Measurements from ENCODE around the gene C1orf53. TPM values are rescaled to one million over a fixed set of nuclear protein-coding genes. Genes with fewer than 3 reads are reported as not detected.
"Not testable (repeated sequence)": the region's sequence is repeated elsewhere in the genome, so short reads cannot be mapped to it uniquely, and the experiment has no call there.

The C1orf53 gene
- total RNA-seq: 6.4 TPM

DNA sequence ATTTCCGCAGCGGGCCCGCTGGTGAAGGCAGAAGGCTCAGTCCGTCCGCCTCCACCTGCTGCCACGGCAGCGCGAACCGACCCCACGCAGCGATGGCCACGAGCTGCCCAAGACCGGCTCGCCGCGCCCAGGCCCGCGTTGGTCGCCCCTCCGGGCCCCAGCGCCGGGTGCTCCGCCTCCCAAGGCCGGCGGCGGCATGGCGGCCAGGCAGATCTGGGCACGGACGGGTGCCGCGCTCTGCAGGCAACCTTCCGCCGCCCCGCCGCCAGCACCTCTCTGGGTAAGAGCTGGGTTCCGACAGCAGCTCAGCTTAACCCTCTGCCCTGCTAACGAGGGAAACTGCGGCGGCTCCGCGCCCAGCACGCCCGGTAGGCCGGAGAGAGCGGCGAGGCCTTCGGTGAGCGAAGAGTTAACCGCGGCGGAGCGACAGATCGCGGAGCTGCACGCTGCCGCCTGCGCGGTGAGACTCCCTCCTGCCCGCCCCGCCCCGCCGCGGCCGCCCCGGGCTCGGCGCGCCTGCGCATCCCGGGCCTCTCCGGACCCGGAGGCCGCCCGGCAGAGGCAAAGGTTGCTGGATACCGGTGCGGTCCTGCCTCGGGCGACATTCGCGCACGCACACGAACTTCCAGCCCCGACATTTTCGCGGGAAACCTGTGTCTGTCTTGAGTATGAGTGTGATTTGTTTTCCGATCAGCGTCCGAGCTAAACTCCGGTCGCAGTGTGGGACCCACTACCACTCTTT is at the start of gene C1orf53:
Gene C1orf53, plus strand, starts transcription at position 177 of the 742 bp plus-strand sequence. Its CDS starts 20 bp downstream, at position 197.
- Histone ChIP-seq H3K9me3 (no peaks in the 10 kb centered on the region), H3K4me3 (peak within 1 kb of the TSS; percentile 63 to 68), H3K36me3 (no peaks in the 10 kb centered on the region), H3K27ac (peak within 1 kb of the TSS; percentile 63), H3K4me1 (peaks cover 6% of the 10 kb centered on the region), H3K27me3 (no peaks in the 10 kb centered on the region)
- intact Hi-C loops (cut with DNase I): no loop called here
- TF ChIP-seq POLR2AphosphoS5 (IDR thresholded peaks at IDR 0.05; ENCODE audit: insufficient read depth in 1 of 2, low read depth in 1 of 2): peak in 1 of 2 donors; percentile 54
- TF ChIP-seq, protein P1, sequence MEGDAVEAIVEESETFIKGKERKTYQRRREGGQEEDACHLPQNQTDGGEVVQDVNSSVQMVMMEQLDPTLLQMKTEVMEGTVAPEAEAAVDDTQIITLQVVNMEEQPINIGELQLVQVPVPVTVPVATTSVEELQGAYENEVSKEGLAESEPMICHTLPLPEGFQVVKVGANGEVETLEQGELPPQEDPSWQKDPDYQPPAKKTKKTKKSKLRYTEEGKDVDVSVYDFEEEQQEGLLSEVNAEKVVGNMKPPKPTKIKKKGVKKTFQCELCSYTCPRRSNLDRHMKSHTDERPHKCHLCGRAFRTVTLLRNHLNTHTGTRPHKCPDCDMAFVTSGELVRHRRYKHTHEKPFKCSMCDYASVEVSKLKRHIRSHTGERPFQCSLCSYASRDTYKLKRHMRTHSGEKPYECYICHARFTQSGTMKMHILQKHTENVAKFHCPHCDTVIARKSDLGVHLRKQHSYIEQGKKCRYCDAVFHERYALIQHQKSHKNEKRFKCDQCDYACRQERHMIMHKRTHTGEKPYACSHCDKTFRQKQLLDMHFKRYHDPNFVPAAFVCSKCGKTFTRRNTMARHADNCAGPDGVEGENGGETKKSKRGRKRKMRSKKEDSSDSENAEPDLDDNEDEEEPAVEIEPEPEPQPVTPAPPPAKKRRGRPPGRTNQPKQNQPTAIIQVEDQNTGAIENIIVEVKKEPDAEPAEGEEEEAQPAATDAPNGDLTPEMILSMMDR (IDR thresholded peaks at IDR 0.05): no peak
- TF ChIP-seq POLR2A (IDR thresholded peaks at IDR 0.05): no peak
- no peak for DNase-seq (ENCODE audit: extremely low spot score in 2 of 2)

DNA sequence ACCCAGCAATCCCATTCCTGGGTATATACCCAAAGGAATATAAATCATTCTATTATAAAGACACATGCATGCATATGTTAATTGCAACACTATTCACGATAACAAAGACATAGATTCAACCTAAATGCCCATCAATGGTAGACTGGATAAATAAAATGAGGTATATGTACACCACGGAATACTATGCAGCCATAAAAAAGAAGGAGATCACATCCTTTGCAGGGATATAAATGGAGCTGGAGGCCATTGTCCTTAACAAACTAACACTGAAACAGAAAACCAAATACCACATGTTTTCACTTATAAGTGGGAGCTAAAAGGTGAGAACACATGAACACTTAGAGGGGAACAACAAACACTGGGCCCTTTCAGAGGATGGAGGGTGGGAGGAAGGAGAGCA is 46.7 kb upstream of the C1orf53 start:
- H3K9me3 ChIP-seq; H3K27me3 ChIP-seq; intact Hi-C loops (cut with DNase I); H3K36me3 ChIP-seq; H3K4me3 ChIP-seq; H3K27ac ChIP-seq; H3K4me1 ChIP-seq; DNase-seq (ENCODE audit: extremely low spot score in 2 of 2): not testable (repeated sequence)

DNA sequence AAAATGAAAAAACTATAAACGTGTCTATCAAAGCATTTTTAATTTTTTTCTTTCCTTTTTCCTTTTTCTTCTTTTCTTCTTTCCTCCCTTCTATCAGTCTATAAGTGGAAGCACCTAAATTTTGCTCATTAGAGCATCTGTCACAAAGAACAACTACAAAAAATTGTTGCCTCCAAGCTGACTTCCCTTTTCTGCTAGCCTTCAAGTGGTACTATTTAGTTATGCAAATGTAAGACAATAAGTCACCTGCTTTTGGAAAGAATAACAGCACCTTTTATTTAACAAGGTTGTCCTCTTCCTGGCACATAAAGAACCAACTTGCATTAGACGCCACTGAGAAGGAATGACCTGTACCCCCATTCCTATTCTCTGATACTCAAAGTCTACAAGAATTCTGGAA is 45.0 kb upstream of the C1orf53 start:
- intact Hi-C loops (cut with DNase I): no loop called here
- Histone ChIP-seq H3K27ac (no peak overlapping the region), H3K36me3 (no peaks in the 10 kb centered on the region), H3K27me3 (no peaks in the 10 kb centered on the region), H3K4me3 (no peak overlapping the region), H3K4me1 (no peaks in the 10 kb centered on the region), H3K9me3 (no peaks in the 10 kb centered on the region)
- no peak for TF ChIP-seq POLR2AphosphoS5 (IDR thresholded peaks at IDR 0.05; ENCODE audit: insufficient read depth in 1 of 2, low read depth in 1 of 2)
- TF ChIP-seq, protein P1 (IDR thresholded peaks at IDR 0.05): no peak
- DNase-seq (ENCODE audit: extremely low spot score in 2 of 2): no peak

- TF ChIP-seq POLR2AphosphoS5 (IDR thresholded peaks at IDR 0.05; ENCODE audit: insufficient read depth in 1 of 2, low read depth in 1 of 2) (no peak), POLR2A (IDR thresholded peaks at IDR 0.05) (no peak)
- TF ChIP-seq, protein P1 (IDR thresholded peaks at IDR 0.05): no peak
- Histone ChIP-seq H3K9me3 (no peaks in the 10 kb centered on the region), H3K36me3 (no peaks in the 10 kb centered on the region), H3K4me3 (no peak overlapping the region), H3K4me1 (no peaks in the 10 kb centered on the region), H3K27ac (no peak overlapping the region), H3K27me3 (no peaks in the 10 kb centered on the region)
- intact Hi-C loops (cut with DNase I): no loop called here
- no peak for DNase-seq (ENCODE audit: extremely low spot score in 2 of 2)
Observed at GRCh38 chr1:197859024-197859423, 43.4 kb upstream of the C1orf53 start.

DNA sequence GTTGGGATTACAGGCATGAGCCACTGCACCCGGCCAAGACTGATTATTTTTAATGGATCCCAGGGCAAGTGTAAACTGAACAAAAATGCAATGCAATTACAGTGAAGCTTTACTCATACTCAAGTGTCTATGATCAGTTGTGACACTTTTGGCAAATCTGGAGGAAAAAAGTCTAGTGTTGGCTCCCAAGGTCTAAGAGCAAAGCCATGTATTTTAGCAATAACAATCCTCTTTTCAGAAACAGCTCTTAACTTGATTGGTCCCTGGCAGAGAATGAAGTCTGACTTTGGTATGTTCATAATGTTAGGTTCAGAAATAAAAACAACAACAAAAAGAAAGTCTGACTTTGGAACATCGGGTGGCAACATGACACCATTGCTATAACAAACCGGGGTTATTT is 40.2 kb upstream of the C1orf53 start:
- intact Hi-C loops (cut with DNase I): no loop called here
- no peaks in the 10 kb centered on the region for H3K27me3 ChIP-seq

More for the DNA sequence above, 40.2 kb upstream of the C1orf53 start:
- H3K4me3 ChIP-seq: no peak overlapping the region
- no peaks in the 10 kb centered on the region for H3K9me3 ChIP-seq
- no peak overlapping the region for H3K27ac ChIP-seq
- H3K36me3 ChIP-seq: no peaks in the 10 kb centered on the region
- TF ChIP-seq, protein P1 (IDR thresholded peaks at IDR 0.05): no peak
- no peak for TF ChIP-seq POLR2AphosphoS5 (IDR thresholded peaks at IDR 0.05; ENCODE audit: insufficient read depth in 1 of 2, low read depth in 1 of 2)
- no peak for TF ChIP-seq POLR2A (IDR thresholded peaks at IDR 0.05)
- DNase-seq (ENCODE audit: extremely low spot score in 2 of 2): no peak
- no peaks in the 10 kb centered on the region for H3K4me1 ChIP-seq
